Esophagus squamous epithelium (tissue), 4 donors: ENCODE data around the gene CXCR6.

Experiments
- POLR2A ChIP-seq, 4 donors: fragments of 450-650 bp; IDR thresholded peaks; one replicate each; pipeline ENCODE4 v1.6.1; 2017; ENCODE audit warnings: antibody characterized with exemption in 4 of 4, mild to moderate bottlenecking in 4 of 4, moderate library complexity in 3 of 4
- TF ChIP-seq, protein P1 (sequence below), 6 experiments: fragments of 450-650 bp in 4 of 6; fragments of 200-600 bp in 2 of 6; sonication (generic) in 2 of 6; IDR thresholded peaks; one replicate each; pipeline ENCODE4 v1.5.1; 2016 to 2019; ENCODE audit warnings: antibody characterized with exemption in 6 of 6, mild to moderate bottlenecking in 4 of 6, moderate library complexity in 4 of 6

DNA sequence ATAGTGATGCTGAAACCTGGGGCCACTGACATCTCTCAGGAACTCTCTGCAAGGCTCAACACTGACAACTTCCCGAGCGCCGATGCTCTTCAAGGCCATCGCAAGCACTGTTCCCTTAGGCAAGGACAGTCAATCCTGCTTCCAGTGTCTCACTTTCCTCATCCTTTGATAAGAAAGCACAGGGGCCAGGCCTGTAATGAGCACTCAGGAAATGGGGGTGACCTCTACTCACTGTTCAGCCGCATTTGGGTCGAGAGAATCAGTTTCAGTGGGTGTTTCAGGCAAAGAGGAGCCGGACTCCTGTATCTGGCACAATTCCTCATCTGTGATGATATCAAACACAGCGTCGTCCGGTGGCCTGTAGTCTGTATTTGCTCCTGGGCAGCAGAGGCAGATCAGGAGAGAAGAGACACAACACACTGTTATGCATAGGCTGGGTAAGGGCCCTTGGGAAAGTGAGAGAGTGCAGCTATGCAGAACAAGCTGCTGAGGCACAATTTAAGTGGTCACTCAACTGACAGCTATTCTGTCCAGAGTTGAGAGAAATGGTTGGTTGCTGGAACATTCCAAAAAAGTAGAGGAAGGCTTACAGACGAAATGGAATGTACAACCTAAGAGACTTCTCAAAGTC, 11.9 kb downstream of the CXCR6 start:
- TF ChIP-seq POLR2A (IDR thresholded peaks at IDR 0.05), result no peak
- TF ChIP-seq, protein P1, sequence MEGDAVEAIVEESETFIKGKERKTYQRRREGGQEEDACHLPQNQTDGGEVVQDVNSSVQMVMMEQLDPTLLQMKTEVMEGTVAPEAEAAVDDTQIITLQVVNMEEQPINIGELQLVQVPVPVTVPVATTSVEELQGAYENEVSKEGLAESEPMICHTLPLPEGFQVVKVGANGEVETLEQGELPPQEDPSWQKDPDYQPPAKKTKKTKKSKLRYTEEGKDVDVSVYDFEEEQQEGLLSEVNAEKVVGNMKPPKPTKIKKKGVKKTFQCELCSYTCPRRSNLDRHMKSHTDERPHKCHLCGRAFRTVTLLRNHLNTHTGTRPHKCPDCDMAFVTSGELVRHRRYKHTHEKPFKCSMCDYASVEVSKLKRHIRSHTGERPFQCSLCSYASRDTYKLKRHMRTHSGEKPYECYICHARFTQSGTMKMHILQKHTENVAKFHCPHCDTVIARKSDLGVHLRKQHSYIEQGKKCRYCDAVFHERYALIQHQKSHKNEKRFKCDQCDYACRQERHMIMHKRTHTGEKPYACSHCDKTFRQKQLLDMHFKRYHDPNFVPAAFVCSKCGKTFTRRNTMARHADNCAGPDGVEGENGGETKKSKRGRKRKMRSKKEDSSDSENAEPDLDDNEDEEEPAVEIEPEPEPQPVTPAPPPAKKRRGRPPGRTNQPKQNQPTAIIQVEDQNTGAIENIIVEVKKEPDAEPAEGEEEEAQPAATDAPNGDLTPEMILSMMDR (IDR thresholded peaks at IDR 0.05), result no peak
